ENCODE results near the gene GRID2. TPM values are rescaled to one million over a fixed set of nuclear protein-coding genes. Genes with fewer than 3 reads are reported as not detected.

Gene GRID2
- total and polyA plus RNA-seq, 2 of the 4 experiments (the other 2 are of a cell fraction): under 0.01 TPM; not detected in 1

DNA sequence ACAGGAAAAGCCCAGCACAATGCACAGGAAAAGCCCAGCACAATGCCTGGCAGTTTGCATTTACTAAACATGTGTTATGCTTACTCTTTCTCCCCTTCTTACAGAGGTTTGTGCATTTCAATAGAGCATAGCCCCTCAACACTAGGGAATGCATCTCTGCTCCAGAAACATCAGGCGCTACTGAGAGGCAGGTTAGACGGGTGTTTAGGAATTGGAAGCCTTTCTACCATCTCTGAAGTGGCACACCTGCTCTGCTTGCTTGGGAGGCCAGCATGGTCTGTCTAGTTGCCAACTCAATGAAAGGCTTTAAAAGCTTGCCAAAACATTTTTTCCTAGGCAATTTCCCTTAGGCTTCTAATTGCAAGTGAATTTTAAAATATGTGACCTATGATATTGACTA is 55.7 kb downstream of the GRID2 start:
- Histone ChIP-seq H3K9ac (ENCODE audit: low read depth, low read length) (no peak overlapping the region), H4K20me1 (ENCODE audit: insufficient read depth, low read length) (no peaks in the 10 kb centered on the region), H3K9me3 (ENCODE audit: control insufficient read depth, insufficient read depth, low read length) (no peaks in the 10 kb centered on the region), H3K27me3 (ENCODE audit: control insufficient read depth, insufficient read depth, low read length) (no peaks in the 10 kb centered on the region), H2AFZ (replicated peaks; ENCODE audit: low read length, poor library complexity) (no peak overlapping the region), H4K91ac (ENCODE audit: insufficient read depth, low read depth, low read length) (no peak overlapping the region), H2AK9ac (replicated peaks; ENCODE audit: low read depth, low read length, poor library complexity) (no peak overlapping the region), H4K8ac (ENCODE audit: low read depth in 2 of 2, low read length in 2 of 2) (no peak overlapping the region), H3K14ac (replicated peaks; ENCODE audit: low read depth, low read length) (no peak overlapping the region), H3K56ac (ENCODE audit: extremely low read depth, insufficient read depth, low read length) (no peak overlapping the region), H3K23ac (ENCODE audit: low read depth, low read length) (no peak overlapping the region), H2BK5ac (ENCODE audit: low read depth, low read length, poor library complexity, severe bottlenecking) (no peak overlapping the region), H3K9me1 (ENCODE audit: insufficient read depth, low read length) (no peaks in the 10 kb centered on the region), H3K4ac (ENCODE audit: low read depth, low read length) (no peak overlapping the region), H4K5ac (ENCODE audit: low read depth, low read length) (no peak overlapping the region), H2BK120ac (ENCODE audit: low read depth, low read length) (no peak overlapping the region), H3K36me3 (ENCODE audit: control insufficient read depth, insufficient read depth, low read length) (no peaks in the 10 kb centered on the region), H3K4me2 (ENCODE audit: low read depth, low read length) (no peak overlapping the region), H2BK20ac (ENCODE audit: low read depth, low read length) (no peak overlapping the region), H3K4me3 (ENCODE audit: insufficient read depth, low read depth, low read length) (no peak overlapping the region), H3K18ac (ENCODE audit: low read depth, low read length) (no peak overlapping the region), H3K79me1 (ENCODE audit: low read depth in 1 of 2, low read length in 2 of 2) (no peaks in the 10 kb centered on the region), H2BK15ac (ENCODE audit: low read depth, low read length) (no peak overlapping the region), H3K4me1 (ENCODE audit: control insufficient read depth, insufficient read depth, low read length) (no peaks in the 10 kb centered on the region), H3K27ac (ENCODE audit: insufficient read depth, low read length) (no peak overlapping the region), H2AK5ac (ENCODE audit: low read depth, low read length) (no peak overlapping the region)
- TF ChIP-seq POLR2A (IDR thresholded peaks at IDR 0.05; ENCODE audit: low read depth, low read length): no peak
- TF ChIP-seq FOS (IDR thresholded peaks at IDR 0.05; ENCODE audit: low read depth, low read length): no peak
- no peak for TF ChIP-seq RFX5 (IDR thresholded peaks at IDR 0.05; ENCODE audit: low read depth, low read length)
- no peak for TF ChIP-seq RAD21 (IDR thresholded peaks at IDR 0.05; ENCODE audit: low read length)
- TF ChIP-seq, protein P1, sequence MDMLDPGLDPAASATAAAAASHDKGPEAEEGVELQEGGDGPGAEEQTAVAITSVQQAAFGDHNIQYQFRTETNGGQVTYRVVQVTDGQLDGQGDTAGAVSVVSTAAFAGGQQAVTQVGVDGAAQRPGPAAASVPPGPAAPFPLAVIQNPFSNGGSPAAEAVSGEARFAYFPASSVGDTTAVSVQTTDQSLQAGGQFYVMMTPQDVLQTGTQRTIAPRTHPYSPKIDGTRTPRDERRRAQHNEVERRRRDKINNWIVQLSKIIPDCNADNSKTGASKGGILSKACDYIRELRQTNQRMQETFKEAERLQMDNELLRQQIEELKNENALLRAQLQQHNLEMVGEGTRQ (IDR thresholded peaks at IDR 0.05; ENCODE audit: low read depth, low read length): no peak
- TF ChIP-seq CHD1 (IDR thresholded peaks at IDR 0.05; ENCODE audit: low read depth, low read length): no peak
- TF ChIP-seq MAFK (IDR thresholded peaks at IDR 0.05; ENCODE audit: low read depth, low read length): no peak
- TF ChIP-seq SMC3 (IDR thresholded peaks at IDR 0.05; ENCODE audit: low read depth, low read length): no peak
- TF ChIP-seq CEBPB (IDR thresholded peaks at IDR 0.05; ENCODE audit: low read depth, low read length): no peak
- TF ChIP-seq MAZ (IDR thresholded peaks at IDR 0.05; ENCODE audit: borderline replicate concordance, low read depth, low read length): no peak
- TF ChIP-seq, protein P2, sequence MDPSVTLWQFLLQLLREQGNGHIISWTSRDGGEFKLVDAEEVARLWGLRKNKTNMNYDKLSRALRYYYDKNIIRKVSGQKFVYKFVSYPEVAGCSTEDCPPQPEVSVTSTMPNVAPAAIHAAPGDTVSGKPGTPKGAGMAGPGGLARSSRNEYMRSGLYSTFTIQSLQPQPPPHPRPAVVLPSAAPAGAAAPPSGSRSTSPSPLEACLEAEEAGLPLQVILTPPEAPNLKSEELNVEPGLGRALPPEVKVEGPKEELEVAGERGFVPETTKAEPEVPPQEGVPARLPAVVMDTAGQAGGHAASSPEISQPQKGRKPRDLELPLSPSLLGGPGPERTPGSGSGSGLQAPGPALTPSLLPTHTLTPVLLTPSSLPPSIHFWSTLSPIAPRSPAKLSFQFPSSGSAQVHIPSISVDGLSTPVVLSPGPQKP (IDR thresholded peaks at IDR 0.05; ENCODE audit: borderline replicate concordance, low read depth, low read length): no peak
- TF ChIP-seq, protein P3, sequence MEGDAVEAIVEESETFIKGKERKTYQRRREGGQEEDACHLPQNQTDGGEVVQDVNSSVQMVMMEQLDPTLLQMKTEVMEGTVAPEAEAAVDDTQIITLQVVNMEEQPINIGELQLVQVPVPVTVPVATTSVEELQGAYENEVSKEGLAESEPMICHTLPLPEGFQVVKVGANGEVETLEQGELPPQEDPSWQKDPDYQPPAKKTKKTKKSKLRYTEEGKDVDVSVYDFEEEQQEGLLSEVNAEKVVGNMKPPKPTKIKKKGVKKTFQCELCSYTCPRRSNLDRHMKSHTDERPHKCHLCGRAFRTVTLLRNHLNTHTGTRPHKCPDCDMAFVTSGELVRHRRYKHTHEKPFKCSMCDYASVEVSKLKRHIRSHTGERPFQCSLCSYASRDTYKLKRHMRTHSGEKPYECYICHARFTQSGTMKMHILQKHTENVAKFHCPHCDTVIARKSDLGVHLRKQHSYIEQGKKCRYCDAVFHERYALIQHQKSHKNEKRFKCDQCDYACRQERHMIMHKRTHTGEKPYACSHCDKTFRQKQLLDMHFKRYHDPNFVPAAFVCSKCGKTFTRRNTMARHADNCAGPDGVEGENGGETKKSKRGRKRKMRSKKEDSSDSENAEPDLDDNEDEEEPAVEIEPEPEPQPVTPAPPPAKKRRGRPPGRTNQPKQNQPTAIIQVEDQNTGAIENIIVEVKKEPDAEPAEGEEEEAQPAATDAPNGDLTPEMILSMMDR (conservative IDR thresholded peaks at IDR 0.05; ENCODE audit: low read depth, low read length): no peak
- TF ChIP-seq MXI1 (IDR thresholded peaks at IDR 0.05; ENCODE audit: borderline replicate concordance, low read depth, low read length): no peak
- TF ChIP-seq RCOR1 (IDR thresholded peaks at IDR 0.05; ENCODE audit: insufficient replicate concordance, low read length): no peak
- no peak for ATAC-seq (ENCODE audit: low read depth)
- dilution Hi-C loops (cut with HindIII; ENCODE audit: low sequenced_read_pairs, unreplicated experiment): no loop called here
- in situ Hi-C loops (cut with MboI; ENCODE audit: low sequenced_read_pairs): no loop called here
- intact Hi-C loops (cut with micrococcal nuclease): no loop called here
- no CpG with 5 or more reads among the region's 2 CpGs for WGBS, 2 experiments (ENCODE audit: extremely low coverage in 2 of 2, insufficient read length in 1 of 2)
- CTCF ChIA-PET: no interaction called here
- DNase-seq: no peak
- POLR2A ChIA-PET (ENCODE audit: unreplicated experiment): no interaction called here
- no TSS peak for BruUV-seq (replicated peaks)
